ENCODE measurements around the gene CPED1. TPM values are rescaled to one million over a fixed set of nuclear protein-coding genes. Genes with fewer than 3 reads are reported as not detected.

Gene CPED1
- total RNA-seq, 1 experiment from 2014 or later, result 0.39 TPM

- TF ChIP-seq SIN3A (IDR thresholded peaks at IDR 0.05; ENCODE audit: borderline replicate concordance, insufficient read depth, low read depth, low read length) (no peak), TCF7L2 (IDR thresholded peaks at IDR 0.05; ENCODE audit: low read depth, low read length) (no peak), REST (IDR thresholded peaks at IDR 0.05; ENCODE audit: insufficient read depth in 1 of 2, low read depth in 2 of 2, low read length in 1 of 2) (no peak), POLR2AphosphoS5 (IDR thresholded peaks at IDR 0.05; ENCODE audit: low read depth, low read length) (no peak), CTCF (IDR thresholded peaks at IDR 0.05) (no peak)
- in situ Hi-C loops (cut with HindIII; ENCODE audit: low pct_unique_long_range_greater_than_20kb, low sequenced_read_pairs), result no loop called here
- H3K27ac ChIP-seq (ENCODE audit: low read length), result no peak overlapping the region
- no peaks in the 10 kb centered on the region for H3K36me3 ChIP-seq (ENCODE audit: control insufficient read depth, insufficient read depth, low read length)
- intact Hi-C loops (cut with micrococcal nuclease; ENCODE audit: unreplicated experiment), result no loop called here
- H3K4me3 ChIP-seq (ENCODE audit: low read depth in 2 of 2, low read length in 2 of 2), result no peak overlapping the region
- no peak for DNase-seq (ENCODE audit: low read depth, low spot score)
- no TSS peak for BruUV-seq (replicated peaks)
- POLR2A ChIA-PET, result no interaction called here
- CTCF ChIA-PET, result no interaction called here
- no peaks in the 10 kb centered on the region for H3K4me1 ChIP-seq (ENCODE audit: control insufficient read depth, insufficient read depth, low read length)
- ATAC-seq, result no peak
- H3K27me3 ChIP-seq (ENCODE audit: control insufficient read depth, insufficient read depth, low read length), result no peaks in the 10 kb centered on the region
- no peaks in the 10 kb centered on the region for H3K9me3 ChIP-seq (ENCODE audit: control insufficient read depth, insufficient read depth, low read depth, low read length)
Measured at GRCh38 chr7:121097577-121097976, 109.1 kb downstream of the CPED1 start.

- DNase-seq (ENCODE audit: low read depth, low spot score), result no peak
- no peaks in the 10 kb centered on the region for H3K9me3 ChIP-seq (ENCODE audit: control insufficient read depth, insufficient read depth, low read depth, low read length)
- CTCF ChIA-PET, result interaction anchor here (1.2 kb wide), 1 partner anchor 9 kb away, joined by 3 read pairs; no protein-coding TSS in a partner anchor
Measured at GRCh38 chr7:121099572-121099971, 111.1 kb downstream of the CPED1 start.

More at GRCh38 chr7:121099572-121099971, 111.1 kb downstream of the CPED1 start:
- in situ Hi-C loops (cut with HindIII; ENCODE audit: low pct_unique_long_range_greater_than_20kb, low sequenced_read_pairs) (no loop called here), intact Hi-C loops (cut with micrococcal nuclease; ENCODE audit: unreplicated experiment) (no loop called here)
- TF ChIP-seq CTCF (IDR thresholded peaks at IDR 0.05) (no peak), TCF7L2 (IDR thresholded peaks at IDR 0.05; ENCODE audit: low read depth, low read length) (no peak), POLR2AphosphoS5 (IDR thresholded peaks at IDR 0.05; ENCODE audit: low read depth, low read length) (no peak), REST (IDR thresholded peaks at IDR 0.05; ENCODE audit: insufficient read depth in 1 of 2, low read depth in 2 of 2, low read length in 1 of 2) (no peak), SIN3A (IDR thresholded peaks at IDR 0.05; ENCODE audit: borderline replicate concordance, insufficient read depth, low read depth, low read length) (no peak)
- H3K4me1 ChIP-seq (ENCODE audit: control insufficient read depth, insufficient read depth, low read length), result no peaks in the 10 kb centered on the region
- no TSS peak for BruUV-seq (replicated peaks)
- no peaks in the 10 kb centered on the region for H3K36me3 ChIP-seq (ENCODE audit: control insufficient read depth, insufficient read depth, low read length)
- peaks cover 6% of the 10 kb centered on the region; the same call in 1 of the 2 replicates for H3K27me3 ChIP-seq (ENCODE audit: control insufficient read depth, insufficient read depth, low read length)
- POLR2A ChIA-PET, result no interaction called here
- H3K27ac ChIP-seq (ENCODE audit: low read length), result no peak overlapping the region
- ATAC-seq, result no peak
- no peak overlapping the region for H3K4me3 ChIP-seq (ENCODE audit: low read depth in 2 of 2, low read length in 2 of 2)
